ENCODE results near the gene TEAD3. TPM values are rescaled to one million over a fixed set of nuclear protein-coding genes. Genes with fewer than 3 reads are reported as not detected.

The TEAD3 gene
- total RNA-seq, 1 experiment from 2014 or later, result 34.3 TPM

DNA sequence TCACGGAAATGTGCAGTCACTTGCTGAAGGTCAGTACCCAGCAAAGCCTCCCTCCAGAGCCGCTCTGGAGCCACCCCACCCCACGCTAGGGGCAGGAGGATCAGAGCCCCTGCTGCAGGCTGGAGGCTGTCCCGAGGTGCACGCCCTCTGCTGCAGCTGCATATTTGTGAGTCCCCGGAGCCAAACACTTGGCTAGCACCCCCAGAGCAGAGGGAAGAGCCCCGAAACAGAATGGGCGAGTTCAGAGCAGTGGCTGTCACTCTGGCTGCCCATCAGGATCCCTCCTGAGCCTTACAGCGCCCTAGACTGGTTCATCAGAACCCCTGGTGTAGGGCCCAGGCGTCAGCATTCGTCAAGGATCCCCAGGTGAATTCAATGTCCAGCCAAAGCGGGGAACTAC is 25.3 kb upstream of the TEAD3 start:
- Mint-ChIP-seq H3K9me3 (no peaks in the 10 kb centered on the region), H3K4me1 (peaks cover 19% of the 10 kb centered on the region), H3K27ac (no peak overlapping the region), H3K36me3 (no peaks in the 10 kb centered on the region), H3K4me3 (no peak overlapping the region), H3K27me3 (ENCODE audit: low read depth) (no peaks in the 10 kb centered on the region; the same call in 1 of the 2 replicates)
- DNase-seq (ENCODE audit: low spot score) (no peak), ATAC-seq (peak; percentile 44)
- CTCF ChIA-PET, result interaction anchor here (0.5 to 7.0 kb wide), 105 partner anchors 8 to 1681 kb away, joined by 3 to 147 read pairs (median 4); partner anchors contain the start of genes ARMC12, FANCE, FKBP5 and PPARD
- POLR2A ChIA-PET, result interaction anchor here (0.6 to 1.4 kb wide), 3 partner anchors 48 to 473 kb away, joined by 3 to 4 read pairs (median 3); no protein-coding TSS in a partner anchor
- TF ChIP-seq KAT7 (CRISPR knock-in tag; IDR thresholded peaks at IDR 0.05; ENCODE audit: borderline replicate concordance) (no peak), GABPB1 (CRISPR knock-in tag; IDR thresholded peaks at IDR 0.05) (no peak), ATF1 (CRISPR knock-in tag; IDR thresholded peaks at IDR 0.05) (no peak), ELF4 (CRISPR knock-in tag; IDR thresholded peaks at IDR 0.05; ENCODE audit: low read depth) (no peak)
- TF ChIP-seq, protein P1, sequence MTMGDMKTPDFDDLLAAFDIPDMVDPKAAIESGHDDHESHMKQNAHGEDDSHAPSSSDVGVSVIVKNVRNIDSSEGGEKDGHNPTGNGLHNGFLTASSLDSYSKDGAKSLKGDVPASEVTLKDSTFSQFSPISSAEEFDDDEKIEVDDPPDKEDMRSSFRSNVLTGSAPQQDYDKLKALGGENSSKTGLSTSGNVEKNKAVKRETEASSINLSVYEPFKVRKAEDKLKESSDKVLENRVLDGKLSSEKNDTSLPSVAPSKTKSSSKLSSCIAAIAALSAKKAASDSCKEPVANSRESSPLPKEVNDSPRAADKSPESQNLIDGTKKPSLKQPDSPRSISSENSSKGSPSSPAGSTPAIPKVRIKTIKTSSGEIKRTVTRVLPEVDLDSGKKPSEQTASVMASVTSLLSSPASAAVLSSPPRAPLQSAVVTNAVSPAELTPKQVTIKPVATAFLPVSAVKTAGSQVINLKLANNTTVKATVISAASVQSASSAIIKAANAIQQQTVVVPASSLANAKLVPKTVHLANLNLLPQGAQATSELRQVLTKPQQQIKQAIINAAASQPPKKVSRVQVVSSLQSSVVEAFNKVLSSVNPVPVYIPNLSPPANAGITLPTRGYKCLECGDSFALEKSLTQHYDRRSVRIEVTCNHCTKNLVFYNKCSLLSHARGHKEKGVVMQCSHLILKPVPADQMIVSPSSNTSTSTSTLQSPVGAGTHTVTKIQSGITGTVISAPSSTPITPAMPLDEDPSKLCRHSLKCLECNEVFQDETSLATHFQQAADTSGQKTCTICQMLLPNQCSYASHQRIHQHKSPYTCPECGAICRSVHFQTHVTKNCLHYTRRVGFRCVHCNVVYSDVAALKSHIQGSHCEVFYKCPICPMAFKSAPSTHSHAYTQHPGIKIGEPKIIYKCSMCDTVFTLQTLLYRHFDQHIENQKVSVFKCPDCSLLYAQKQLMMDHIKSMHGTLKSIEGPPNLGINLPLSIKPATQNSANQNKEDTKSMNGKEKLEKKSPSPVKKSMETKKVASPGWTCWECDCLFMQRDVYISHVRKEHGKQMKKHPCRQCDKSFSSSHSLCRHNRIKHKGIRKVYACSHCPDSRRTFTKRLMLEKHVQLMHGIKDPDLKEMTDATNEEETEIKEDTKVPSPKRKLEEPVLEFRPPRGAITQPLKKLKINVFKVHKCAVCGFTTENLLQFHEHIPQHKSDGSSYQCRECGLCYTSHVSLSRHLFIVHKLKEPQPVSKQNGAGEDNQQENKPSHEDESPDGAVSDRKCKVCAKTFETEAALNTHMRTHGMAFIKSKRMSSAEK (CRISPR knock-in tag; IDR thresholded peaks at IDR 0.05; ENCODE audit: borderline replicate concordance), result no peak

DNA sequence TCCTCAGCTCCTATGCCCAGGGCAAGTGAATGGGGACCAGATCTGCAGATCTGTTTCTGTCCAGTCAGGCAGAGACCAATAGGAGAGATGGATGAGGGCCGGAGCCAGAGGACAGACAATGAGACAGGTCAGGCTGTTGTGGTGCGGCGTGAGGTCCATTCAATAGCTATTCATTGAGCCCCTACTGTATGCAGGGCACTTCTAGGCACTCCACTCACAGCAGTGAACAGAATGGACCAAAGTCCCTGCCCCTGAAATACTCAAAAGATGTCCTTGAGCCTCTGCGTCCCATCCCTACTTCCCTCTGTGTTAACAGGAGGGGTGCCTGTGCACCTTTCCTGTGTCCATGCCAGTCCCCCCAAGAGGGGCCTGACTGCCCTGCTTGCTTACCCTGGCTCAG is 24.4 kb upstream of the TEAD3 start:
- H3K9me3 Mint-ChIP-seq, result no peaks in the 10 kb centered on the region
- peaks cover 19% of the 10 kb centered on the region for H3K4me1 Mint-ChIP-seq
- no peak overlapping the region for H3K4me3 Mint-ChIP-seq
- DNase-seq (ENCODE audit: low spot score) (no peak), ATAC-seq (no peak)
- no peaks in the 10 kb centered on the region; the same call in 1 of the 2 replicates for H3K27me3 Mint-ChIP-seq (ENCODE audit: low read depth)
- POLR2A ChIA-PET, result no interaction called here
- H3K36me3 Mint-ChIP-seq, result no peaks in the 10 kb centered on the region
- TF ChIP-seq, protein P2, sequence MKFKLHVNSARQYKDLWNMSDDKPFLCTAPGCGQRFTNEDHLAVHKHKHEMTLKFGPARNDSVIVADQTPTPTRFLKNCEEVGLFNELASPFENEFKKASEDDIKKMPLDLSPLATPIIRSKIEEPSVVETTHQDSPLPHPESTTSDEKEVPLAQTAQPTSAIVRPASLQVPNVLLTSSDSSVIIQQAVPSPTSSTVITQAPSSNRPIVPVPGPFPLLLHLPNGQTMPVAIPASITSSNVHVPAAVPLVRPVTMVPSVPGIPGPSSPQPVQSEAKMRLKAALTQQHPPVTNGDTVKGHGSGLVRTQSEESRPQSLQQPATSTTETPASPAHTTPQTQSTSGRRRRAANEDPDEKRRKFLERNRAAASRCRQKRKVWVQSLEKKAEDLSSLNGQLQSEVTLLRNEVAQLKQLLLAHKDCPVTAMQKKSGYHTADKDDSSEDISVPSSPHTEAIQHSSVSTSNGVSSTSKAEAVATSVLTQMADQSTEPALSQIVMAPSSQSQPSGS (CRISPR knock-in tag; IDR thresholded peaks at IDR 0.05; ENCODE audit: borderline replicate concordance, low read depth), result no peak
- TF ChIP-seq TCF7 (CRISPR knock-in tag; IDR thresholded peaks at IDR 0.05; ENCODE audit: low read depth), result no peak
- TF ChIP-seq, protein P3, sequence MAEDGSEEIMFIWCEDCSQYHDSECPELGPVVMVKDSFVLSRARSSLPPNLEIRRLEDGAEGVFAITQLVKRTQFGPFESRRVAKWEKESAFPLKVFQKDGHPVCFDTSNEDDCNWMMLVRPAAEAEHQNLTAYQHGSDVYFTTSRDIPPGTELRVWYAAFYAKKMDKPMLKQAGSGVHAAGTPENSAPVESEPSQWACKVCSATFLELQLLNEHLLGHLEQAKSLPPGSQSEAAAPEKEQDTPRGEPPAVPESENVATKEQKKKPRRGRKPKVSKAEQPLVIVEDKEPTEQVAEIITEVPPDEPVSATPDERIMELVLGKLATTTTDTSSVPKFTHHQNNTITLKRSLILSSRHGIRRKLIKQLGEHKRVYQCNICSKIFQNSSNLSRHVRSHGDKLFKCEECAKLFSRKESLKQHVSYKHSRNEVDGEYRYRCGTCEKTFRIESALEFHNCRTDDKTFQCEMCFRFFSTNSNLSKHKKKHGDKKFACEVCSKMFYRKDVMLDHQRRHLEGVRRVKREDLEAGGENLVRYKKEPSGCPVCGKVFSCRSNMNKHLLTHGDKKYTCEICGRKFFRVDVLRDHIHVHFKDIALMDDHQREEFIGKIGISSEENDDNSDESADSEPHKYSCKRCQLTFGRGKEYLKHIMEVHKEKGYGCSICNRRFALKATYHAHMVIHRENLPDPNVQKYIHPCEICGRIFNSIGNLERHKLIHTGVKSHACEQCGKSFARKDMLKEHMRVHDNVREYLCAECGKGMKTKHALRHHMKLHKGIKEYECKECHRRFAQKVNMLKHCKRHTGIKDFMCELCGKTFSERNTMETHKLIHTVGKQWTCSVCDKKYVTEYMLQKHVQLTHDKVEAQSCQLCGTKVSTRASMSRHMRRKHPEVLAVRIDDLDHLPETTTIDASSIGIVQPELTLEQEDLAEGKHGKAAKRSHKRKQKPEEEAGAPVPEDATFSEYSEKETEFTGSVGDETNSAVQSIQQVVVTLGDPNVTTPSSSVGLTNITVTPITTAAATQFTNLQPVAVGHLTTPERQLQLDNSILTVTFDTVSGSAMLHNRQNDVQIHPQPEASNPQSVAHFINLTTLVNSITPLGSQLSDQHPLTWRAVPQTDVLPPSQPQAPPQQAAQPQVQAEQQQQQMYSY (CRISPR knock-in tag; IDR thresholded peaks at IDR 0.05), result no peak
- TF ChIP-seq, protein P4, sequence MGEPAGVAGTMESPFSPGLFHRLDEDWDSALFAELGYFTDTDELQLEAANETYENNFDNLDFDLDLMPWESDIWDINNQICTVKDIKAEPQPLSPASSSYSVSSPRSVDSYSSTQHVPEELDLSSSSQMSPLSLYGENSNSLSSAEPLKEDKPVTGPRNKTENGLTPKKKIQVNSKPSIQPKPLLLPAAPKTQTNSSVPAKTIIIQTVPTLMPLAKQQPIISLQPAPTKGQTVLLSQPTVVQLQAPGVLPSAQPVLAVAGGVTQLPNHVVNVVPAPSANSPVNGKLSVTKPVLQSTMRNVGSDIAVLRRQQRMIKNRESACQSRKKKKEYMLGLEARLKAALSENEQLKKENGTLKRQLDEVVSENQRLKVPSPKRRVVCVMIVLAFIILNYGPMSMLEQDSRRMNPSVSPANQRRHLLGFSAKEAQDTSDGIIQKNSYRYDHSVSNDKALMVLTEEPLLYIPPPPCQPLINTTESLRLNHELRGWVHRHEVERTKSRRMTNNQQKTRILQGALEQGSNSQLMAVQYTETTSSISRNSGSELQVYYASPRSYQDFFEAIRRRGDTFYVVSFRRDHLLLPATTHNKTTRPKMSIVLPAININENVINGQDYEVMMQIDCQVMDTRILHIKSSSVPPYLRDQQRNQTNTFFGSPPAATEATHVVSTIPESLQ (CRISPR knock-in tag; IDR thresholded peaks at IDR 0.05), result no peak
- CTCF ChIA-PET, result interaction anchor here (2.1 to 7.0 kb wide), 6 partner anchors 8 to 217 kb away, joined by 8 to 147 read pairs (median 42); partner anchors contain the start of genes ARMC12 and TULP1
- no peak overlapping the region for H3K27ac Mint-ChIP-seq

Data from WTC11 (cell line).